Fibroblast of the aortic adventitia (primary cell): ENCODE data around the gene BCL7C. TPM values are rescaled to one million over a fixed set of nuclear protein-coding genes. Genes with fewer than 3 reads are reported as not detected.
A peak's percentile ranks its signal among the peaks of the same experiment; 100 is the strongest.

Source experiments
- DNase-seq: peaks from one replicate; pipeline ENCODE4 v3.0.0-alpha.2; 2010; ENCODE audit warnings: low read depth
- H3K4me3 ChIP-seq: 2 replicates; pipeline ENCODE4 v1.5.1; 2011; ENCODE audit warnings: low read depth, mild to moderate bottlenecking, control low read depth, low read length, moderate library complexity
- total RNA-seq: library from RNA; depleted of rRNA; stranded (reverse); fragments of >200 nt; gene quantifications from 2 replicates; pipeline ENCODE4 v1.2.3, GENCODE V29; 2012; ENCODE audit warnings: low replicate concordance
- TF ChIP-seq, protein P1 (sequence below): IDR thresholded peaks from 2 replicates; pipeline ENCODE4 v1.5.1; 2011; ENCODE audit warnings: mild to moderate bottlenecking, low read length, control low read depth, inconsistent platforms; ENCODE audit not compliant: insufficient read depth

Gene BCL7C
- total RNA-seq, 1 donor = 45.5 TPM

DNA sequence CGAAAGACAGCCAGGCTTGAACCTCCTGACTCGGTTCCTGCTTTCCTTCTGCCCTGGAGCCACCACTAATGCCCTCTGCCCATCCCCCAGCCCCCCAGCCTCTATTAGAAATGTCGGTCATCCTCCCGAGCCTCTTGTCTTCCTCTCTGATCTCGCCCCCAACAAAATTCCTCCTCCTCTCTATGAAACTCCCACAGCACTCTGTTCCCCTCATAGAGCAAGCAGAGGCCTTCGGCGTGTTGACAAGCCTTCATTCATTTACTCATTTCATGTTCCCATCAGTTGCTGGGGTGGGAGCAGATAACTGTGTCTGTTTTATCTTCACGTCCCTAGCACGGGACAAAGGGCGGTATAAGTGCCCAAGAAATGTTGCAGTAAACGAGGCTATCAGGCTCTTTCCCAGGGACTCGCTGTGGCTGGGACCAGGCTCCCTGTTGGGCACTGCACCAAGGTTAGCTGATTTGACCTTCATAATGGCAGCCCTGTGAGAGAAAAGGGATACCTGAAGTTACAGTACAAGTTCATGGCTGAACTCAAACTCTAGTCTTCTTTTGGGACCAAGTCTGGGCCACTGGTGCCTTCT is 37.3 kb upstream of the BCL7C start:
- TF ChIP-seq, protein P1, sequence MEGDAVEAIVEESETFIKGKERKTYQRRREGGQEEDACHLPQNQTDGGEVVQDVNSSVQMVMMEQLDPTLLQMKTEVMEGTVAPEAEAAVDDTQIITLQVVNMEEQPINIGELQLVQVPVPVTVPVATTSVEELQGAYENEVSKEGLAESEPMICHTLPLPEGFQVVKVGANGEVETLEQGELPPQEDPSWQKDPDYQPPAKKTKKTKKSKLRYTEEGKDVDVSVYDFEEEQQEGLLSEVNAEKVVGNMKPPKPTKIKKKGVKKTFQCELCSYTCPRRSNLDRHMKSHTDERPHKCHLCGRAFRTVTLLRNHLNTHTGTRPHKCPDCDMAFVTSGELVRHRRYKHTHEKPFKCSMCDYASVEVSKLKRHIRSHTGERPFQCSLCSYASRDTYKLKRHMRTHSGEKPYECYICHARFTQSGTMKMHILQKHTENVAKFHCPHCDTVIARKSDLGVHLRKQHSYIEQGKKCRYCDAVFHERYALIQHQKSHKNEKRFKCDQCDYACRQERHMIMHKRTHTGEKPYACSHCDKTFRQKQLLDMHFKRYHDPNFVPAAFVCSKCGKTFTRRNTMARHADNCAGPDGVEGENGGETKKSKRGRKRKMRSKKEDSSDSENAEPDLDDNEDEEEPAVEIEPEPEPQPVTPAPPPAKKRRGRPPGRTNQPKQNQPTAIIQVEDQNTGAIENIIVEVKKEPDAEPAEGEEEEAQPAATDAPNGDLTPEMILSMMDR = no peak
- no peak for DNase-seq
- H3K4me3 ChIP-seq = no peak overlapping the region

DNA sequence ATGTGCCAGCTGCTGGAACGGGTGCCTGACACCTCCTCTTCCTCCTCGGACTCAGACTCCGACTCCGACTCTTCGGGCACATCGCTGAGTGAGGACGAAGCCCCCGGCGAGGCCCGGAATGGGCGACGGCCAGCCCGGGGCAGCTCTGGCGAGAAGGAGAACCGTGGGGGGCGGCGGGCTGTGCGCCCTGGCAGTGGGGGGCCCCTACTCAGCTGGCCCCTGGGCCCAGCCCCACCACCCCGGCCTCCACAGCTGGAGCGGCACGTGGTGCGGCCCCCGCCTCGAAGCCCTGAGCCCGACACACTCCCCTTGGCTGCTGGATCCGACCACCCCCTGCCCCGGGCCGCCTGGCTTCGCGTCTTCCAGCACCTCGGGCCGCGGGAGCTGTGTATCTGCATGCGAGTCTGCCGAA is 36.3 kb upstream of the BCL7C start:
- no peak for DNase-seq
- no peak overlapping the region for H3K4me3 ChIP-seq
- TF ChIP-seq, protein P1 = no peak

DNA sequence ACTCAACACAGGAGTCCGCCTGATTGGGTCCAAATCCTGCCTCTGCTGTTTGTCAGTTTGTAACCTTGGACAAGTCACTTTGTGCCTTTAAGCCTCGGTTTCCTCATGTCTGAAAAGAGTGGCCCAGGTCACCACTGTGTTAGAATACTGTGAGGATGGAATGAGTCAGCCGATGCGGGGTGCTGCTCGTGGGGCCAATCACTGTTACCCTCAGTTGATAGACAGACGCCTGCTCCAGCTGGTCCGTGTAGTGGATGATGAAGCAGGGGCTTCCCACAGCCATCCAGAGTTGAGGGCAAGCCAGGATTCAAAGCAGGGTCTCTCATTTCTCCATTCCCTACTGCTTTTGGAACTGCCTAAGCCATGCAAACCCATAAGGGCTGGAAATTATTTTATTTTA is 35.3 kb upstream of the BCL7C start:
- no peak overlapping the region for H3K4me3 ChIP-seq
- DNase-seq = no peak
- TF ChIP-seq, protein P1 = no peak

DNA sequence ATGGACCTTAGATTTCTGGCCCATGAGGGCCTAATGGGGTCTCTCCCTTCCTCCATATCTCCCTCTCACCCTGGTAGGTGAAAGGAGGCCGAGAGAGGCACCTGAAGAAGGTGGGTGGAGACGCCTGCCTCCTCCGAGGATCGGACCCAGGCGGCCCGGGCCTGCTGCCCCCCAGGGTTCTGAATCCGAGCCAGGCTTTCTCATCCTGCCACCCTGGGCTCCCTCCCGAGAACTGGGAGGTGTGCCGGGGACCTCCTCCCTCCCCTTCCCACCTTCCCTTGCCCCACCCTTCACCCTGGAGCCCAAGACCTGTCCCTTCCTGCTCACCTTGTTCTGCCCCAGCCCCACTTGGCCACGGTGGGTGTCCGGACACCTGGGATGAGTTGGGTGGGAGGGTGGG is 34.5 kb upstream of the BCL7C start:
- TF ChIP-seq, protein P1 = no peak
- no peak overlapping the region for H3K4me3 ChIP-seq
- no peak for DNase-seq

DNA sequence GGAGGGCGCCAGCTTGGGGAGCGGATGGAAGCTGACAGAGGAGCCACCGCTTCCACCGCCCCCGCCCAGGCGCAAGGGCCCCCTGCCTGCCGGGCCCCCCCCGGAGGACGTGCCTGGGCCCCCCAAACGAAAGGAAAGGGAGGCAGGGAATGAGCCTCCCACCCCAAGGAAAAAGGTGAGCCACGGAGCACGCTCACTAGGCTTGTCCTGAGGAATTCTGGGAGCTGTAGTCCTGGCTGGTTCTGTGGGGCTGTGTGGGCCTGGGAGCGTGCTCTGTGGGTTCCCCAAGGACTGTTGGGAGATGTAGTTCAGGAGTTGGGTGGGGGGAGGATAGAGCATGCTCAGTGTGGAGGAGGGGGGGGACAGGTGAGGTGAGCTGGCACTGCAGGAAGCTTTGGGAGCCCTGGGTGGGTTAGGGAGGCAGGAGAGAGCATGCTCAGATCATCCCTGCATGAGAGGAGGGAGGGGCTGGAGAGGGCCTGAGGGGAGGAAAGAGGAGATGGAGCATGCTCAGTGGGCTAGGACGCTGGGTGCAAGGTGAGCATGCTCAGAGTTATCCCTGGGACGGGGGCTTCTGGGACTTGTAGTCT is 34.0 kb upstream of the BCL7C start:
- peak; percentile 23 for DNase-seq
- TF ChIP-seq, protein P1 = no peak
- no peak overlapping the region for H3K4me3 ChIP-seq

DNA sequence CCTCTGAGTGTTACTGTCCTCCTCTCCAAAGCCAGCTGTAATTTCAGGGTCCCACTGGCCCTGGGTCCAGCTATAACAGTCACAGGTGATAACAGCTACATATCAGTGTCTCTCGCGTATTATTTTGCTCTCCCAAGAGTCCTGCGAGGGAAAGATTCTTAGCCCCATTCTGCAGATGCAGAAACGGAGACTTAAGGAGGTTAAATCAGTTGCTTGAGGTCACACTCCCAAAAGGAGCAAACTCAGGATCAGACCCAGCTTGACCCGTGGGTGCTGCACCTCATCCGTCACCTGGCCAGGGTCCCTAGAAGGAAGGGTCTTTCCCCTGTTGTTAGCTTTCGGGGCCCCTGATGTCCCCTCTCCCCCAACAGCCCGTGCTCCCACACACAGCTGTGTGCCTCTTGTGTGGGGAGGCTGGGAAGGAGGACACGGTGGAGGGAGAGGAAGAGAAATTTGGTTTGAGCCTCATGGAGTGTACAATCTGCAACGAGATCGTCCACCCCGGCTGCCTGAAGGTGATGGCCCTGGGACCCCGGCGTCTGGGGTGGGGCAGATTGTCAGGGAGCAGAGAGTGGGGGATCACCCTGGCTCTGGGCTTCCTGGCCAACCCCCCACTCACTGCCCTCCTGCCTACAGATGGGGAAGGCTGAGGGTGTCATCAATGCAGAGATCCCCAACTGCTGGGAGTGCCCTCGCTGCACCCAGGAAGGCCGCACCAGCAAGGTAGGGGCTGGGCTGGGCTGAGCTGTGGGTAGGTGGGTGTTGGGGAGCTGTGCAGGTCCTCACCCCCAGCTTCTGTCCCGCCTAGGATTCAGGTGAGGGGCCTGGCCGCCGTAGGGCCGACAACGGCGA is 33.3 kb upstream of the BCL7C start:
- DNase-seq = no peak
- TF ChIP-seq, protein P1 = no peak
- H3K4me3 ChIP-seq = no peak overlapping the region
